Measurements from ENCODE around the gene ARFGEF3.

The ARFGEF3 gene

DNA sequence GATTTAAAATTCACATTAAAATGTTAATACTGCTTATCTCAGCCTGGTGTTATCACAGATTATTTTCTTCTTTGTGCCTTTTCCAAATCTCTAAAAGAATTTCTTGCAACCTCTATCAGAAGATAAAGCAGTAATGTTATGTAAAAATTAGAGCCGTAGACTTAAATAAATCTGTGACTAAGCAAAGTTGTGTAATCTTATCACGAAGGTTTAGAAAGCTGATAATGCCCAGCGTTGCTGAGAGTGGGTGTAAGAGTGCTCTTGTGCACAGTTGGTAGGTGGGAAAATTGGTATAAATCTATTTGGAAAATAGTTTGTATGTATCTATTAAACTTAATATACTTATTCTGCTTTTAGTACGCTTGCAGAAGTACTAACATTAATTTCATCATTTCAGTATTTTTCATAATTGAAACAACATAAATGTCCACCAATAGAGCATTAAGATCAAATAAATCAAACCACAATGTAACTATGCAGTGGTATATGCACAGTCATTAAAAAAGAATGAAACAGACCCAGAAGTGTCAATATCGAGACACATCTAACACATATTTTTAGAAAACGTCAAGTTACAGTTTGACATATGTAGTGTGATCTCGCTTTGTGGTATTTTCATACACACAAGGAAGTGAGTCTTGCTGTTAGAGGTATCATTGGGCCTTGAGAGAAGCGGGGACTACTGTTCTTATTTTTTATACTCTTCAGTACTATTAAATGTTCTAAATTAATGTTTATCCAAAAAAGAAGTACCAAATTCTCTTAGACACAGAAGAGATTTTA is 111.0 kb downstream of the ARFGEF3 start:
- TF ChIP-seq, protein P1, sequence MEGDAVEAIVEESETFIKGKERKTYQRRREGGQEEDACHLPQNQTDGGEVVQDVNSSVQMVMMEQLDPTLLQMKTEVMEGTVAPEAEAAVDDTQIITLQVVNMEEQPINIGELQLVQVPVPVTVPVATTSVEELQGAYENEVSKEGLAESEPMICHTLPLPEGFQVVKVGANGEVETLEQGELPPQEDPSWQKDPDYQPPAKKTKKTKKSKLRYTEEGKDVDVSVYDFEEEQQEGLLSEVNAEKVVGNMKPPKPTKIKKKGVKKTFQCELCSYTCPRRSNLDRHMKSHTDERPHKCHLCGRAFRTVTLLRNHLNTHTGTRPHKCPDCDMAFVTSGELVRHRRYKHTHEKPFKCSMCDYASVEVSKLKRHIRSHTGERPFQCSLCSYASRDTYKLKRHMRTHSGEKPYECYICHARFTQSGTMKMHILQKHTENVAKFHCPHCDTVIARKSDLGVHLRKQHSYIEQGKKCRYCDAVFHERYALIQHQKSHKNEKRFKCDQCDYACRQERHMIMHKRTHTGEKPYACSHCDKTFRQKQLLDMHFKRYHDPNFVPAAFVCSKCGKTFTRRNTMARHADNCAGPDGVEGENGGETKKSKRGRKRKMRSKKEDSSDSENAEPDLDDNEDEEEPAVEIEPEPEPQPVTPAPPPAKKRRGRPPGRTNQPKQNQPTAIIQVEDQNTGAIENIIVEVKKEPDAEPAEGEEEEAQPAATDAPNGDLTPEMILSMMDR (IDR thresholded peaks at IDR 0.05), result no peak
- no peak for TF ChIP-seq ZFX (IDR thresholded peaks at IDR 0.05; ENCODE audit: borderline replicate concordance)
- H3K27ac ChIP-seq, result peak overlapping the region; percentile 53

DNA sequence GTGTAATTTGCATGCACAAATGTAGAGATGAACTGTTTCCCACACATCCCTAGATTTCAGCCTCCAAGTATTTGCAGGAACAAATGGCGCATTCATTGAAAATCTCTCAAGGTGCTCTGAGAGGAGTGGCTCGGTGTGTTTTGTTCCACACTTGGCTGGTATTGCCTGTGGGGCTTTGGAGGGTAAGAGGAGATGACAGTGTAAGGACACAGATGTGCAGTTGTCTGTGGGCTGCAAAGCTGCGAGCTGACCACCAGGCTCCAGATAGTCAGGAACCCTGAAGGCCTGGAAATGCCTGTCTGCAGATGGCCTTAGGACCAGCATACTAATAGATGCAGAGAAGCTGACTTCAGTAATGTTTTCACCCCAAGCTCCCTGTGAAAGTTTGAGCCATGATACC is 114.2 kb downstream of the ARFGEF3 start:
- peak overlapping the region; percentile 53 for H3K27ac ChIP-seq
- TF ChIP-seq, protein P1 (IDR thresholded peaks at IDR 0.05), result no peak
- no peak for TF ChIP-seq ZFX (IDR thresholded peaks at IDR 0.05; ENCODE audit: borderline replicate concordance)

DNA sequence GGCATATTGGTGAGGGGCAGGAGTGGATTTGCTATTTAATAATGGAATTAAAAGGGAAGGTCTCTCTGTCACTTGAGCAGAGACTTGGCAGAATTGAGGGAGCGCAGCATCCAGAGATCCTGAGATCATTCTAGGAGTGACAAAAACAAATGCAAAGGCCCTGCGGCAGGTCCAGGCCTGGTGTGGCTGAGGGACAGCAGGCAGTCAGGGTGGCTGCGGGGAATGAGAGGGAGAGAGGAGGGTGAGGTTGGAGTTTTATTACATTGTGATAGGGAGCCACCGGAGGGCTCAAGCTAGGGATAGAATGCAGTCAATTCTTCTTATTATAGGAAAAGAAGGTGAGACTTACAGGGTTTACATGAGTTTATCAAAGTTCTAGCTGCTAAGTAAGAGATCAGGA is 116.1 kb downstream of the ARFGEF3 start:
- TF ChIP-seq ZFX (IDR thresholded peaks at IDR 0.05; ENCODE audit: borderline replicate concordance), result no peak
- TF ChIP-seq, protein P1 (IDR thresholded peaks at IDR 0.05), result no peak
- H3K27ac ChIP-seq, result peak overlapping the region; percentile 53; the same call in 1 of the 2 replicates

DNA sequence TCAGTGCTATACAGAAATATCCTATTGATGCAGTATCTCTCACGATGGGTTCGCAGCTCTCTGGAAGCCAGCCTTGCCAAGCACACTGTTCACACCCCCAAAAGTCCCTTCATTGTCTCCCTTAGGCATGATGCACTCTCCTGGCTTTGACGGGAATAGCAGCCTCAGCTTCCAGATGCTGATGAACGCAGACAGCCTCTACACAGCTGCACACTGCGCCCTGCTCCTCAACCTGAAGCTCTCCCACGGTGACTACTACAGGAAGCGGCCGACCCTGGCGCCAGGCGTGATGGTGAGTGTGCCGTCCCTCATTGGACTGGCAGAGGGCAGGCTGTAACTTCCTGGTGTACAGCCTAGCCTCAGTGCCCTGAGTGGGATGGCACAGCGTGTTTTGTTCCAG is 116.6 kb downstream of the ARFGEF3 start:
- TF ChIP-seq, protein P1 (IDR thresholded peaks at IDR 0.05), result peak; percentile 15; the same call in 1 of the 2 replicates
- TF ChIP-seq ZFX (IDR thresholded peaks at IDR 0.05; ENCODE audit: borderline replicate concordance), result no peak

DNA sequence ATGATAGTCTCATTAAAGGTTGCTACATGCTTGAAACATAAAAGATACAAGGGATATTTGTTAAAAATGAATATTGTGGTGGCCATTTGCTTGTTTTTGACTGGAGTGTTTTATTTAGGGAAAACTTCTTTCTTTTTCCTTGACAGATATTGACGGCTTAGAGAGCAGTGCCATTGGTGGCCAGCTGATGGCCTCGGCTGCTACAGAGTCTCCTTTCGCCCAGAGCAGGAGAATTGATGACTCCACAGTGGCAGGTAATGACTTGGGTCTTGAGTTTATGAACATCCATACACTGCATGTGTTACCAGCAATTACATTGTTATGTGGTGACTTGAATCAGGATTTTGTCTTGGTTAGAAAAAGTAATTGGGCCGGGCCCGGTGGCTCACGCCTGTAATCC is 124.1 kb downstream of the ARFGEF3 start:
- TF ChIP-seq ZFX (IDR thresholded peaks at IDR 0.05; ENCODE audit: borderline replicate concordance), result no peak
- TF ChIP-seq, protein P1 (IDR thresholded peaks at IDR 0.05), result peak; percentile 19
- peak overlapping the region; percentile 60 for H3K27ac ChIP-seq

More for the DNA sequence above, 116.6 kb downstream of the ARFGEF3 start:
- peak overlapping the region; percentile 53; the same call in 1 of the 2 replicates for H3K27ac ChIP-seq

DNA sequence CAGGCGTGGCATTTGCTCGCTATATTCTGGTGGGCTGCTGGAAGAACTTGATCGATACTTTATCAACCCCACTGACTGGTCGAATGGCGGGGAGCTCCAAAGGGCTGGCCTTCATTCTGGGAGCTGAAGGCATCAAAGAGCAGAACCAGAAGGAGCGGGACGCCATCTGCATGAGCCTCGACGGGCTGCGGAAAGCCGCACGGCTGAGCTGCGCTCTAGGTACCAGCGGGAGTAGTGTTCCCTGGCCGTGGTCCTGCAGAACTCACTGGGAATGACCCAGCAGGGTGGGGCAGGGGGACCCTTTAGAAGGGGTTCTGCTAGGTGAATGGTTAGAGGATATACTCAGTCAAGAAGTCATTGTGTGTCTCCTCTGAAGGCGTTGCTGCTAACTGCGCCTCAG is 125.0 kb downstream of the ARFGEF3 start:
- peak overlapping the region; percentile 60 for H3K27ac ChIP-seq
- TF ChIP-seq, protein P1 (IDR thresholded peaks at IDR 0.05), result no peak
- TF ChIP-seq ZFX (IDR thresholded peaks at IDR 0.05; ENCODE audit: borderline replicate concordance), result no peak

Data from 22Rv1 (cell line).